ENCODE results near the gene FBXO28. TPM values are rescaled to one million over a fixed set of nuclear protein-coding genes. Genes with fewer than 3 reads are reported as not detected.
"Not testable (repeated sequence)": the region's sequence is repeated elsewhere in the genome, so short reads cannot be mapped to it uniquely, and the experiment has no call there.

The FBXO28 gene
- total RNA-seq, 4 donors from 2014 or later: 32.5 to 64.7 (median 35.4) TPM

- Histone ChIP-seq H3K4me3 (replicated peaks in 1 of 3) (no peak overlapping the region), H3K27ac (no peak overlapping the region), H3K9me3 (no peaks in the 10 kb centered on the region), H3K27me3 (no peaks in the 10 kb centered on the region), H3K4me1 (no peaks in the 10 kb centered on the region), H3K36me3 (no peaks in the 10 kb centered on the region)
- WGBS, 2 donors: 56 to 63% methylated on average over 3 of the region's 3 CpGs
- TF ChIP-seq POLR2A (IDR thresholded peaks at IDR 0.05) (no peak), CTCF (IDR thresholded peaks at IDR 0.05) (no peak)
- DNase-seq: no peak
- intact Hi-C loops (cut with DNase I): no loop called here
These were observed 46.1 kb upstream of the FBXO28 start for GRCh38 chr1:224067621-224068457.

- TF ChIP-seq POLR2A (IDR thresholded peaks at IDR 0.05) (no peak), CTCF (IDR thresholded peaks at IDR 0.05) (no peak)
- no peaks in the 10 kb centered on the region for H3K27me3 ChIP-seq
- H3K4me1 ChIP-seq: no peaks in the 10 kb centered on the region
- DNase-seq: no peak
- no peak overlapping the region for H3K4me3 ChIP-seq (replicated peaks in 1 of 3)
- WGBS, 2 donors: 79 to 92% methylated on average over 4 of the region's 4 CpGs
- intact Hi-C loops (cut with DNase I): no loop called here
- H3K27ac ChIP-seq: no peak overlapping the region
- no peaks in the 10 kb centered on the region for H3K36me3 ChIP-seq
- no peaks in the 10 kb centered on the region for H3K9me3 ChIP-seq
These were observed 45.3 kb upstream of the FBXO28 start for GRCh38 chr1:224068458-224069072.

GRCh38 chr1:224069138-224069537 is 44.8 kb upstream of the FBXO28 start:
- DNase-seq: no peak
- no peak for TF ChIP-seq CTCF (IDR thresholded peaks at IDR 0.05)
- no peak for TF ChIP-seq POLR2A (IDR thresholded peaks at IDR 0.05)
- Histone ChIP-seq H3K27ac (no peak overlapping the region), H3K27me3 (no peaks in the 10 kb centered on the region), H3K4me1 (no peaks in the 10 kb centered on the region), H3K4me3 (replicated peaks in 1 of 3) (no peak overlapping the region), H3K9me3 (no peaks in the 10 kb centered on the region), H3K36me3 (no peaks in the 10 kb centered on the region)
- 53 to 57% methylated on average over 3 of the region's 3 CpGs for WGBS, 2 donors
- intact Hi-C loops (cut with DNase I): no loop called here

GRCh38 chr1:224070521-224070920 is 43.4 kb upstream of the FBXO28 start:
- Histone ChIP-seq H3K27me3 (no peaks in the 10 kb centered on the region), H3K36me3 (no peaks in the 10 kb centered on the region), H3K9me3 (no peaks in the 10 kb centered on the region), H3K4me1 (no peaks in the 10 kb centered on the region), H3K27ac (no peak overlapping the region), H3K4me3 (replicated peaks in 1 of 3) (no peak overlapping the region)
- no peak for TF ChIP-seq CTCF (IDR thresholded peaks at IDR 0.05)
- TF ChIP-seq POLR2A (IDR thresholded peaks at IDR 0.05): no peak
- intact Hi-C loops (cut with DNase I): no loop called here
- WGBS, 2 donors: 73 to 77% methylated on average over 2 of the region's 2 CpGs
- DNase-seq: no peak

- TF ChIP-seq POLR2A (IDR thresholded peaks at IDR 0.05): no peak
- no peak for TF ChIP-seq CTCF (IDR thresholded peaks at IDR 0.05)
These were observed 37.5 kb upstream of the FBXO28 start for GRCh38 chr1:224076407-224076806.

GRCh38 chr1:224079644-224080043 is 34.3 kb upstream of the FBXO28 start:
- 60 to 88% methylated on average over 9 of the region's 9 CpGs for WGBS, 2 donors
- DNase-seq; H3K4me1 ChIP-seq; H3K9me3 ChIP-seq; H3K27ac ChIP-seq; H3K36me3 ChIP-seq; intact Hi-C loops (cut with DNase I); H3K27me3 ChIP-seq; H3K4me3 ChIP-seq (replicated peaks in 1 of 3): not testable (repeated sequence)

More at GRCh38 chr1:224076407-224076806, 37.5 kb upstream of the FBXO28 start:
- Histone ChIP-seq H3K27me3 (no peaks in the 10 kb centered on the region), H3K9me3 (no peaks in the 10 kb centered on the region), H3K4me1 (no peaks in the 10 kb centered on the region), H3K4me3 (replicated peaks in 1 of 3) (no peak overlapping the region), H3K36me3 (no peaks in the 10 kb centered on the region), H3K27ac (no peak overlapping the region)
- DNase-seq: no peak
- intact Hi-C loops (cut with DNase I): no loop called here
- 88 to 91% methylated on average over 3 of the region's 3 CpGs for WGBS, 2 donors
